ENCODE results near the gene SHROOM2. TPM values are rescaled to one million over a fixed set of nuclear protein-coding genes. Genes with fewer than 3 reads are reported as not detected.
A peak's percentile ranks its signal among the peaks of the same experiment; 100 is the strongest.

The SHROOM2 gene
- total RNA-seq, 2 donors from 2014 or later, result 0.29 TPM; not detected in 1

DNA sequence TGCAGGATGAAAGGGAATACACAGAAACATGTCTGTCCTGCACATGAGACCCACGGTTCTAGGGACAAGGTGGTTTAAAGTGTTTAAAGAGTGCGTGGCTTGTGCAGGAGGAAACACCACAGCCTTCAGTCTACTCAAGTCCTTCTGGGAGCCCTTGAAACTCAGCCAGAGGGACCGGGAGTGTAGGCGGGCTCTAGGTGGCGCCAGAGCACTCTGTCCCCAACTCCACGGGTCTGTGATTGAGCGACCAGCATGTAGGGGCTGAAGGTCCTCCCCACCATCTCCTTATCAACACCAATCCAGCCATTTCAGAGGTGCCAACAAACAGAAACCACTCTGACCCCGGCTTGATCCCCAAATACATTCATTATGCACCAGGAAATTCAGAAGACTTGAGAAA, 98.9 kb downstream of the SHROOM2 start:
- ATAC-seq (replicated peaks in 1 of 2) (peak; percentile 76 to 80), DNase-seq (peak; percentile 54 to 63)
- H3K4me3 Mint-ChIP-seq, result no peak overlapping the region
- H3K9me3 Mint-ChIP-seq, result no peaks in the 10 kb centered on the region
- no peak overlapping the region for H3K27ac Mint-ChIP-seq
- H3K27me3 Mint-ChIP-seq (ENCODE audit: low read depth), result peaks cover 25% of the 10 kb centered on the region
- no peaks in the 10 kb centered on the region for H3K36me3 Mint-ChIP-seq (ENCODE audit: insufficient read depth in 2 of 2)
- H3K4me1 Mint-ChIP-seq (ENCODE audit: low read depth), result no peaks in the 10 kb centered on the region

DNA sequence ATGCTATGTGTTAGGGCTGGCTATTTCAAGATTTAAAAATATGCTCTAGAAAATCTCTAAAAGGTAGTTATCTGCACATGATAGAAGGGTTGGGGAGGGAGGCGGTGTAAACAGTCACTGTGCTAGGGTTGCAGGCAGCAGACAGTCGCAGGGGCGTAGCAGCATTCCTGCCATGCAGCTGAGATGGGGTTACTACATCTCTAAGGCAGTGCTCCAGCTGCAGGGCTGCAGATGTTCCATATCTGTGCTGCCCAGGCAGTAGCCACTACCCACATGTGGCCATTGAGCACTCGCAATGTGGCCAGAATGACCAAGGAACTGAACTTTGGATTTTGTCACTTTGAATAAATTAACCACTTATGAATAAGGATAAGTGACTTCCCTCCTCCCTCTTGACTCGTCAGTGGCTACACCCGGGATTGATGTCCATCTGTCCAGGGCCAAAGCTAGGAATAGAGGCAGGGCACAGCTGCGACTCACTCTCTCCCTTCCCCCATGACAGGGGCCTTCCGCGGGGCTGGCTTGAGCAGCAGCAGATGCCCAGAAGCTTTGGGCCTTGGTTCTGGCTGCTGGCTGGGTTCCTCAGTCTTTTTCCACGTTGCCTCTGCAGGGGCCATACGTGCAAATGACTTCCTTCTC, 101.5 kb downstream of the SHROOM2 start:
- H3K9me3 Mint-ChIP-seq, result no peaks in the 10 kb centered on the region
- H3K36me3 Mint-ChIP-seq (ENCODE audit: insufficient read depth in 2 of 2), result no peaks in the 10 kb centered on the region
- ATAC-seq (replicated peaks in 1 of 2), result no peak
- no peak overlapping the region for H3K27ac Mint-ChIP-seq
- no peak for DNase-seq
- H3K27me3 Mint-ChIP-seq (ENCODE audit: low read depth), result peaks cover 22% of the 10 kb centered on the region
- H3K4me1 Mint-ChIP-seq (ENCODE audit: low read depth), result no peaks in the 10 kb centered on the region
- no peak overlapping the region for H3K4me3 Mint-ChIP-seq

- no peak for ATAC-seq (replicated peaks in 1 of 2)
- no peaks in the 10 kb centered on the region for H3K4me1 Mint-ChIP-seq (ENCODE audit: low read depth)
- peaks cover 10% of the 10 kb centered on the region for H3K27me3 Mint-ChIP-seq (ENCODE audit: low read depth)
- H3K4me3 Mint-ChIP-seq, result no peak overlapping the region
- no peak for DNase-seq
- no peak overlapping the region for H3K27ac Mint-ChIP-seq
- no peaks in the 10 kb centered on the region for H3K36me3 Mint-ChIP-seq (ENCODE audit: insufficient read depth in 2 of 2)
- H3K9me3 Mint-ChIP-seq, result no peaks in the 10 kb centered on the region
Measured at GRCh38 chrX:9888953-9889470, 102.8 kb downstream of the SHROOM2 start.

- ATAC-seq (replicated peaks in 1 of 2) (no peak), DNase-seq (no peak)
- Mint-ChIP-seq H3K36me3 (ENCODE audit: insufficient read depth in 2 of 2) (no peaks in the 10 kb centered on the region), H3K4me3 (no peak overlapping the region), H3K9me3 (no peaks in the 10 kb centered on the region), H3K4me1 (ENCODE audit: low read depth) (no peaks in the 10 kb centered on the region), H3K27ac (no peak overlapping the region), H3K27me3 (ENCODE audit: low read depth) (peaks cover 10% of the 10 kb centered on the region)
Measured at GRCh38 chrX:9890681-9891091, 104.5 kb downstream of the SHROOM2 start.

DNA sequence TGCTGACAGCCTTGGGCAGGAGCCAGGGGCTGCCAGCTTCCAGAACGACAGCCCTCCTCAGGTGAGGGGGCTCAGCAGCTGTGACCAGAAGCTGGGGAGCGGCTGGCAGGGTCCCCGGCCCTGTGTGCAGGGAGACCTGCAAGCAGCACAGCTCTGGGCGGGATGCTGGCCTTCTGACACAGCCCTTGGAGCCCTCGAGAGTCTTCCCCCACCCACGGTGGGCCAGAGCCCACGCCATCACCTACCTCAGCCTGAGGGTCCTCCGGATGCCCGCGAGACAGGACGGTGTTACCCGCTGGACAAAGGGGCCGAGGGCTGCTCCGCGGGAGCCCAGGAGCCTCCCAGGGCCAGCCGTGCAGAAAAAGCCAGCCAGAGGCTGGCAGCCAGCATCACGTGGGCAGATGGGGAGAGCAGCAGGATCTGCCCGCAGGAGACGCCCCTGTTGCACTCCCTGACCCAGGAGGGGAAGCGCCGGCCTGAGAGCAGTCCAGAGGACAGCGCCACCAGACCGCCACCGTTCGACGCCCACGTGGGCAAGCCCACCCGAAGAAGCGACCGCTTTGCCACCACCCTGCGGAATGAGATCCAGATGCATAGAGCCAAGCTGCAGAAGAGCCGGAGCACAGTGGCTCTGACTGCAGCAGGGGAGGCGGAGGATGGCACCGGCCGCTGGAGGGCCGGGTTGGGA, 109.1 kb downstream of the SHROOM2 start:
- ATAC-seq (replicated peaks in 1 of 2) (no peak), DNase-seq (no peak)
- H3K9me3 Mint-ChIP-seq, result no peaks in the 10 kb centered on the region
- no peaks in the 10 kb centered on the region for H3K36me3 Mint-ChIP-seq (ENCODE audit: insufficient read depth in 2 of 2)
- H3K27me3 Mint-ChIP-seq (ENCODE audit: low read depth), result peaks cover 4% of the 10 kb centered on the region
- H3K4me3 Mint-ChIP-seq, result no peak overlapping the region
- H3K4me1 Mint-ChIP-seq (ENCODE audit: low read depth), result no peaks in the 10 kb centered on the region
- no peak overlapping the region for H3K27ac Mint-ChIP-seq

DNA sequence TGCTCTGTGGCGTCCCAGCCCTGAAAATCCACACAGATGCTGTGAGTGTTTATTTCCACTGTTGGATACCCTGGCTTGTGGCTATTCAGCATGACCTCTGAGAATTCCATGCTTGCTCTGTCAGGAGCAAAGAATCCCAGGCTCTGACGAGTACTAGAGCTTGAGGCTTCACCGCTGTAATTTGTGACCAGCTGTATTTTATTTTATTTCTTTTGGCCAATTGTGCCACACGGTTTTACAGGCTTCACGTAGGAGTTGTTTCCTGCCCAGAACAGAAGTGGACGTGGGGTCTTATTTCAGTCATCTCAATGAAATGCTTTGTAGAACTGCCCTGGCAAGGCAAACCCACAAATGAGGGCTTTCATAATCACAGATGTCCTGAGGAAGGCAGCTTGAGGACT, 111.5 kb downstream of the SHROOM2 start:
- no peaks in the 10 kb centered on the region for H3K9me3 Mint-ChIP-seq
- ATAC-seq (replicated peaks in 1 of 2), result no peak
- no peaks in the 10 kb centered on the region for H3K36me3 Mint-ChIP-seq (ENCODE audit: insufficient read depth in 2 of 2)
- no peaks in the 10 kb centered on the region for H3K4me1 Mint-ChIP-seq (ENCODE audit: low read depth)
- H3K27ac Mint-ChIP-seq, result no peak overlapping the region
- no peak for DNase-seq
- no peak overlapping the region for H3K4me3 Mint-ChIP-seq
- H3K27me3 Mint-ChIP-seq (ENCODE audit: low read depth), result peaks cover 25% of the 10 kb centered on the region

- peak; percentile 36 to 64 for ATAC-seq (replicated peaks in 1 of 2)
- Mint-ChIP-seq H3K27me3 (ENCODE audit: low read depth) (peaks cover 33% of the 10 kb centered on the region), H3K4me1 (ENCODE audit: low read depth) (no peaks in the 10 kb centered on the region), H3K9me3 (no peaks in the 10 kb centered on the region), H3K4me3 (peak overlapping the region in 1 of 2 donors; percentile 27), H3K36me3 (ENCODE audit: insufficient read depth in 2 of 2) (no peaks in the 10 kb centered on the region), H3K27ac (no peak overlapping the region)
- DNase-seq, result peak in 1 of 2 donors; percentile 14
Measured at GRCh38 chrX:9899640-9900111, 113.4 kb downstream of the SHROOM2 start.

DNA sequence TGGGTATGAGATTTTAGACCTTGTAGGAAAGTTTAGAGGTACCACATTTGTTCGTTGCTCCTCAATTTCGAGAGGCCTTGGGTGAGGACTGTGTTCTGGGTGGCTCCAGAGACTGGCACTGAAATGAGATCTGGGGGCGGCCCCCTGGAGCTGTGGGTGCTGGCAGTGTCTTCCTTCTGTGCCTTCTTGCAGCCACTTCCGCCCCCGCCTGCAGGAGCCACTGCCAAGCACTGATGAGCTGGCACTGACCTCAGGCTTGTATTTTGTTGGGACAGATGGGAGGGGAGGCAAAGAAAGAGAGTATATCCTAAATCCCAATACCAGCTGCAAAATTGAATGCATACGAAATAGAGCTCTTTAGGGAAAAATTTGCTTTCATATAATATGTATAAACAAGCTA, 116.4 kb downstream of the SHROOM2 start:
- Mint-ChIP-seq H3K4me1 (ENCODE audit: low read depth) (peaks cover 6% of the 10 kb centered on the region), H3K36me3 (ENCODE audit: insufficient read depth in 2 of 2) (no peaks in the 10 kb centered on the region), H3K4me3 (no peak overlapping the region), H3K27me3 (ENCODE audit: low read depth) (peaks cover 40% of the 10 kb centered on the region), H3K9me3 (no peaks in the 10 kb centered on the region), H3K27ac (no peak overlapping the region)
- DNase-seq, result no peak
- ATAC-seq (replicated peaks in 1 of 2), result no peak

DNA sequence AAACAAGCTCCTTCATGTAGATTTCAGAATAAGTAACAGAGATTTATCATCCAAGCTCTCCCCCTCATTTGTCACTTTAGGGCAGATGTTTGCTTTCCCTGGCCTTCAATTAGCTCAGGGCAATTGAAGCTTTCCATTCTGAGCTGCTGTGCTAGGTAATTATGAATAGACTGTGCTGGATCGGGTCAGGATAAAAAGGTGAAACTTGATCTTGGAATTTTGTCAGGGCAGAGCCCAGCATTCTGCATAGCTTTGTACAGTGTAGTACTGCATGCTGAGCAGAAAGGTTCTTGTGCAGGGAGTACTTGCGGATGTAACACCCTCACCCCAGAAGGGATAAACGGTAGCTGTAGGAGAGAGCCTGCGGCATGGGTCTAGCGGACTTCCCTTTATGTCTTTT, 116.9 kb downstream of the SHROOM2 start:
- no peak for DNase-seq
- Mint-ChIP-seq H3K27me3 (ENCODE audit: low read depth) (peaks cover 40% of the 10 kb centered on the region), H3K36me3 (ENCODE audit: insufficient read depth in 2 of 2) (no peaks in the 10 kb centered on the region), H3K9me3 (no peaks in the 10 kb centered on the region), H3K4me1 (ENCODE audit: low read depth) (peaks cover 10% of the 10 kb centered on the region), H3K4me3 (no peak overlapping the region), H3K27ac (no peak overlapping the region)
- ATAC-seq (replicated peaks in 1 of 2), result no peak

DNA sequence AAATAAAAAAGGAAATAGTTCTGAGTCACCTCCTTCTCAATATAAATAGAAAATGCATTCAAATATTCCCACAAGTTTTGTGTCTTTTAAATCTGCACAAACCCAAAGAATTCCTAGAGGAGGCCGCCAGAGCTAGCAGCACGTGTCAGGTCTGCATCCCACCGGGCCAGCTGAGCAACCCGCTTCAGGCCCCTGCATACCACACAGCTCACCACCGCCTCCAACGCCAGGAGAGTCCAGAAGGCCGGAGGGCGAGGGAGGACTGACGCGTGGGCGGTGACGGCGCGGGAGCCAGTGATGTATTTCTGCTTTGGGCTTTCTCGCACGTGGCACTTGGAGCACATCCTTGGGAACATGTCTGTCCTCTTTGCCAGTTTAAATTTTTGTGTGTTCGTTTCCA, 119.1 kb downstream of the SHROOM2 start:
- Mint-ChIP-seq H3K9me3 (no peaks in the 10 kb centered on the region), H3K36me3 (ENCODE audit: insufficient read depth in 2 of 2) (no peaks in the 10 kb centered on the region), H3K4me3 (no peak overlapping the region), H3K27me3 (ENCODE audit: low read depth) (peaks cover 46% of the 10 kb centered on the region), H3K27ac (no peak overlapping the region), H3K4me1 (ENCODE audit: low read depth) (peaks cover 11% of the 10 kb centered on the region)
- ATAC-seq (replicated peaks in 1 of 2) (peak in 1 of 2 donors; percentile 30), DNase-seq (no peak)

DNA sequence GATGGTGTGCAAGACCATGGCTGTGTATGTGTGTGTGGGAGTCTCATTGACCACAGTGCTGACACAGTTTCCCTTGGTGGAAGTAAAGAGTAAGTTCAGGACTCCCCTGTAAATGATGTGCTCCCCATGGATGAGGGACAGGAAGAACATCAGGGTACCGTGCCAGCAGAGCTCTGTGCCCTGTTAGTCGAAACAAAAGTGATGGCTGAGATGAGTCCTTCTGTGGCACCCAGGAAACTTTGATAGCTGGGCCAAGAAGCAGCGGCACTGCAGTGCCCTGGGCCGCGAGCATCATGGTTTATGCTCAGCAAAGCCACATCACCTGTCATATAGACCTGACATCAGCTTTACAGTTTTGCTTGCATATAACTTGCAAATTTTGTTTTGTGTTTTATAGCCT, 119.5 kb downstream of the SHROOM2 start:
- no peak overlapping the region for H3K27ac Mint-ChIP-seq
- peaks cover 11% of the 10 kb centered on the region for H3K4me1 Mint-ChIP-seq (ENCODE audit: low read depth)
- H3K4me3 Mint-ChIP-seq, result no peak overlapping the region
- DNase-seq (no peak), ATAC-seq (replicated peaks in 1 of 2) (peak in 1 of 2 donors; percentile 55)
- H3K9me3 Mint-ChIP-seq, result no peaks in the 10 kb centered on the region
- no peaks in the 10 kb centered on the region for H3K36me3 Mint-ChIP-seq (ENCODE audit: insufficient read depth in 2 of 2)
- peaks cover 42% of the 10 kb centered on the region for H3K27me3 Mint-ChIP-seq (ENCODE audit: low read depth)

DNA sequence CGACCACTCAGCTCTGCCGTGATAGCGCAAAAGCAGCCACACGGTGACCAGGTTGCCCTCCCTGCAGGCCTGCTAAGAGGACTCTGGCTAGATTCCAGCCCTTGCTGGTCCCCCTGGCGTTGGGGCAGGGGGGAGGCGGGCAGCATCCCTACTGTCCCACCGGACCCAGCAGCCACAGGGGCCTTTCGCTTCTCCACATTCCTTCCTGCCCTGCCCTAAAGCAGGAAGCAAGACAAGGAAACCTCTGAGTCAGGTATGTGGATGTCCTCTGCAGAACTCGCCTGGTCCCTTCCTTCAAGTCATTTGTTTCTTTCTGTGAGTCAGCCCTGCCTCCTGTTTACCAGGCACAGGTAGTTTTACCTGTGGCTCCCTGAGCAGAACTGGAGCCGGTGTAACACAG, 120.7 kb downstream of the SHROOM2 start:
- H3K4me3 Mint-ChIP-seq, result no peak overlapping the region
- no peak overlapping the region for H3K27ac Mint-ChIP-seq
- no peaks in the 10 kb centered on the region for H3K36me3 Mint-ChIP-seq (ENCODE audit: insufficient read depth in 2 of 2)
- ATAC-seq (replicated peaks in 1 of 2) (no peak), DNase-seq (no peak)
- peaks cover 11% of the 10 kb centered on the region for H3K4me1 Mint-ChIP-seq (ENCODE audit: low read depth)
- no peaks in the 10 kb centered on the region for H3K9me3 Mint-ChIP-seq
- peaks cover 41% of the 10 kb centered on the region for H3K27me3 Mint-ChIP-seq (ENCODE audit: low read depth)

DNA sequence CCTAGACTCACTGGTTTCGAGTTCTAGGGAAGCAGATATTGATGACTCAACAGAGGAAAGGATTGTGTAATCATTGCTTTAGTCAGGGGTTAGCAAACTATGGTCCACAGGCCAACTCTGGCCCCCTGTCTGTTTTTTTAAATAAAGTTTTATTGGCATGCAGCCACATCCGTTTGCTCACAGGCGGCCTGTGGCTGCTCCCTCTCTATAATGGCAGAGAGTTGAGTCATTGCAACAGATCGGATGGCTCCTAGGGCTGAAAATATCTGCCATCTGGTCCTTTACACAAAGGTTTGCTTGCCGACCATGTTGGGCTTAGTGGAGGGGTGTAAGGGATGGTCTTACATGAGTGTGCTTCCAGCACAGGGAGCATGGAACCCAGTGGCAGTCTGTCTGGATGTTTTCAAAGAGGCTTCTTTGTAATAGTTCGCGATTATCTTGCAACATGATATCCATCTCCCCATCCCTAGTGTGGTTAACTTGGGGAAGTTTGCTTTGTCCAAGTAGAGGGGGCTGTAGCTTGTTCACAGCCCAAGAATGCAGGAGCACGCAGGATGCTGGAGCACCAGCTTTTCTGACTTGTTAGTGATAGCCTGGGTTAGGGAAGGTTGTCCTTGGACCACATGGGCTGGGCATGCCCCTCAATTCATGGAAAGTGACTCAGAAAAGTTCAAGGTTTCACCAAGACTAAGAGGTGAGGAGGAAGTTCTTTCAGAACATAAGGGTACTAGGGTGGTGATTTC, 121.6 kb downstream of the SHROOM2 start:
- no peak for DNase-seq
- H3K27me3 Mint-ChIP-seq (ENCODE audit: low read depth), result peaks cover 38% of the 10 kb centered on the region
- H3K9me3 Mint-ChIP-seq, result no peaks in the 10 kb centered on the region
- H3K4me3 Mint-ChIP-seq, result no peak overlapping the region
- H3K4me1 Mint-ChIP-seq (ENCODE audit: low read depth), result peaks cover 11% of the 10 kb centered on the region
- ATAC-seq (replicated peaks in 1 of 2), result no peak
- H3K36me3 Mint-ChIP-seq (ENCODE audit: insufficient read depth in 2 of 2), result no peaks in the 10 kb centered on the region
- no peak overlapping the region for H3K27ac Mint-ChIP-seq

Measured in activated T-cell treated with anti-CD3 and anti-CD28 coated beads, Interleukin-2, amount 50 U/mL, for 72 hours (primary cell).